D721Med (cell line): Measurements from ENCODE around the gene DYNC1I2.

Source experiments
- DNase-seq: peaks from one replicate; pipeline ENCODE4 v3.0.0; 2011; ENCODE audit warnings: low spot score; ENCODE audit not compliant: insufficient read length
- FAIRE-seq: peaks from 2 replicates; lab custom pipeline; 2011; peaks lifted over from hg19 to GRCh38; lab: Jason Lieb, UNC
- CTCF ChIP-seq: IDR thresholded peaks from 2 replicates; pipeline ENCODE4 v1.5.1; 2012; ENCODE audit warnings: mild to moderate bottlenecking, control low read depth; ENCODE audit not compliant: insufficient read depth; ENCODE audit errors: missing control alignments

DYNC1I2 gene

GRCh38 chr2:171711351-171711750, 24.1 kb downstream of the DYNC1I2 start:
- FAIRE-seq, result no peak
- DNase-seq, result no peak
- TF ChIP-seq CTCF, result no peak

GRCh38 chr2:171712051-171712450, 24.8 kb downstream of the DYNC1I2 start:
- FAIRE-seq (no peak), DNase-seq (no peak)
- no peak for TF ChIP-seq CTCF

- no peak for TF ChIP-seq CTCF
- FAIRE-seq (no peak), DNase-seq (no peak)
Measured at GRCh38 chr2:171718720-171719119, 31.5 kb downstream of the DYNC1I2 start.

- TF ChIP-seq CTCF, result no peak
- FAIRE-seq, result no peak
- no peak for DNase-seq
Measured at GRCh38 chr2:171719660-171720059, 32.4 kb downstream of the DYNC1I2 start.

GRCh38 chr2:171723716-171724683, 36.7 kb downstream of the DYNC1I2 start:
- peak; percentile 93 for FAIRE-seq
- DNase-seq, result no peak

GRCh38 chr2:171726847-171727450, 39.7 kb downstream of the DYNC1I2 start:
- TF ChIP-seq CTCF, result no peak
- no peak for FAIRE-seq
- DNase-seq, result no peak

More at GRCh38 chr2:171723716-171724683, 36.7 kb downstream of the DYNC1I2 start:
- peak; percentile 55 for TF ChIP-seq CTCF
